GM12865 (cell line): ENCODE results near the gene FOXP1.

ENCODE experiments used
- DNase-seq: peaks from one replicate; pipeline ENCODE4 v3.0.0; 2010; ENCODE audit warnings: low read depth
- H3K4me3 ChIP-seq: 2 replicates; pipeline ENCODE4 v1.5.1; 2011; ENCODE audit warnings: mild to moderate bottlenecking, low read depth, low read length, control low read depth
- CTCF ChIP-seq: IDR thresholded peaks from 2 replicates; pipeline ENCODE4 v1.5.1; 2011; ENCODE audit warnings: low read length, control low read depth, low read depth, inconsistent platforms; ENCODE audit not compliant: insufficient read depth; ENCODE audit errors: missing control alignments

FOXP1 gene

GRCh38 chr3:71124048-71124447 is 459.5 kb downstream of the FOXP1 start:
- no peak for DNase-seq
- no peak for TF ChIP-seq CTCF
- no peak overlapping the region for H3K4me3 ChIP-seq

GRCh38 chr3:71122641-71123040 is 460.9 kb downstream of the FOXP1 start:
- H3K4me3 ChIP-seq: no peak overlapping the region
- no peak for TF ChIP-seq CTCF
- no peak for DNase-seq

- no peak for TF ChIP-seq CTCF
- no peak for DNase-seq
- H3K4me3 ChIP-seq: no peak overlapping the region
These were observed 461.9 kb downstream of the FOXP1 start for GRCh38 chr3:71121429-71122167.

- no peak for TF ChIP-seq CTCF
- no peak for DNase-seq
- no peak overlapping the region for H3K4me3 ChIP-seq
These were observed 463.5 kb downstream of the FOXP1 start for GRCh38 chr3:71120012-71120411.

GRCh38 chr3:71119171-71119570 is 464.4 kb downstream of the FOXP1 start:
- no peak overlapping the region for H3K4me3 ChIP-seq
- TF ChIP-seq CTCF: no peak
- DNase-seq: no peak

- no peak for DNase-seq
- TF ChIP-seq CTCF: no peak
- no peak overlapping the region for H3K4me3 ChIP-seq
These were observed 465.1 kb downstream of the FOXP1 start for GRCh38 chr3:71118436-71118835.
